GM12891 (cell line): ENCODE data around the gene ADAM10.

Source experiments
- PAX5 ChIP-seq: IDR thresholded peaks from 2 replicates; pipeline ENCODE4 v1.6.1; 2011; ENCODE audit warnings: low read length, moderate library complexity, mild to moderate bottlenecking; ENCODE audit not compliant: insufficient read depth, severe bottlenecking
- POLR2A ChIP-seq: IDR thresholded peaks from 2 replicates; pipeline ENCODE4 v1.6.1; 2011; ENCODE audit warnings: low read depth, low read length, control low read depth
- POLR2AphosphoS5 ChIP-seq: IDR thresholded peaks from 2 replicates; pipeline ENCODE4 v1.6.1; 2011; ENCODE audit warnings: low read depth, low read length, control low read depth
- SPI1 ChIP-seq: IDR thresholded peaks from 2 replicates; pipeline ENCODE4 v1.6.1; 2011; ENCODE audit warnings: low read depth, low read length, control low read depth
- TAF1 ChIP-seq: IDR thresholded peaks from 2 replicates; pipeline ENCODE4 v1.6.1; 2011; ENCODE audit warnings: low read depth, low read length, control low read depth

GRCh38 chr15:58629625-58630024 is 119.9 kb downstream of the ADAM10 start:
- TF ChIP-seq POLR2A, result no peak
- TF ChIP-seq TAF1, result no peak
- no peak for TF ChIP-seq POLR2AphosphoS5
- TF ChIP-seq PAX5, result no peak
- no peak for TF ChIP-seq SPI1
